Panc1 (cell line): ENCODE results near the gene ROR1. TPM values are rescaled to one million over a fixed set of nuclear protein-coding genes. Genes with fewer than 3 reads are reported as not detected.
A peak's percentile ranks its signal among the peaks of the same experiment; 100 is the strongest.

Source experiments
- ATAC-seq: fragments of 200-7000 bp; cut with Tn5 transposase; 2 replicates; pipeline ENCODE4 v1.9.1; 2020; ENCODE audit warnings: mild to moderate bottlenecking, moderate library complexity
- BruUV-seq: library from RNA; stranded (reverse); fragments of 400-500 nt; replicated peaks from 2 replicates; lab custom pipeline; 2021; lab: Mats Ljungman, UMichigan
- CTCF ChIA-PET: fragments of 300-600 bp; sonication (Branson Sonifier 250); formaldehyde crosslinking; loops from one replicate; lab custom pipeline; 2022; ENCODE audit warnings: antibody characterized with exemption; lab: Charles Lee
- POLR2A ChIA-PET: fragments of 300-600 bp; sonication (Branson Sonifier 250); formaldehyde crosslinking; loops from one replicate; lab custom pipeline; 2022; ENCODE audit warnings: antibody characterized with exemption; lab: Charles Lee
- DNase-seq: peaks from one replicate; pipeline ENCODE4 v3.0.0-alpha.2; 2010; ENCODE audit warnings: low read depth, low spot score
- H3K27ac ChIP-seq: 2 replicates; pipeline ENCODE4 v1.5.1; 2011; ENCODE audit warnings: mild to moderate bottlenecking, low read length, inconsistent platforms
- H3K27me3 ChIP-seq: fragments of 200-500 bp; sonication (Bioruptor generic); 2 replicates; pipeline ENCODE4 v1.6.0; 2014; ENCODE audit warnings: low read length, inconsistent platforms; ENCODE audit not compliant: control insufficient read depth, insufficient read depth
- H3K36me3 ChIP-seq: fragments of 200-500 bp; sonication (Bioruptor generic); 2 replicates; pipeline ENCODE4 v1.5.1; 2014; ENCODE audit warnings: inconsistent platforms, mild to moderate bottlenecking, low read length, moderate library complexity; ENCODE audit not compliant: control insufficient read depth, insufficient read depth
- H3K4me1 ChIP-seq: 2 replicates; pipeline ENCODE4 v1.5.1; 2011; ENCODE audit warnings: inconsistent platforms, mild to moderate bottlenecking, low read length, moderate library complexity; ENCODE audit not compliant: control insufficient read depth, insufficient read depth
- H3K4me3 ChIP-seq, 2 experiments: 2 replicates each; pipeline ENCODE4 v1.5.1; 2011 to 2012; ENCODE audit warnings: low read depth in 2 of 2, low read length in 2 of 2, mild to moderate bottlenecking in 2 of 2, inconsistent platforms in 1 of 2, moderate library complexity in 1 of 2
- H3K9me3 ChIP-seq: fragments of 200-500 bp; sonication (Bioruptor generic); 2 replicates; pipeline ENCODE4 v1.5.1; 2014; ENCODE audit warnings: low read depth, mild to moderate bottlenecking, inconsistent platforms, low read length, moderate library complexity; ENCODE audit not compliant: control insufficient read depth, insufficient read depth
- CTCF ChIP-seq: fragments of 450-650 bp; IDR thresholded peaks from 2 replicates; pipeline ENCODE4 v1.5.1; 2017; ENCODE audit warnings: mild to moderate bottlenecking
- POLR2AphosphoS5 ChIP-seq: IDR thresholded peaks from 2 replicates; pipeline ENCODE4 v1.6.1; 2012; ENCODE audit warnings: mild to moderate bottlenecking, low read depth, low read length, moderate library complexity
- REST ChIP-seq, 2 experiments: IDR thresholded peaks; 2 replicates each; pipeline ENCODE4 v1.6.1; 2011 to 2012; ENCODE audit warnings: low read depth in 2 of 2, control low read depth in 1 of 2, low read length in 1 of 2, mild to moderate bottlenecking in 1 of 2, moderate library complexity in 1 of 2; ENCODE audit not compliant: insufficient read depth in 1 of 2
- SIN3A ChIP-seq: IDR thresholded peaks from 2 replicates; pipeline ENCODE4 v1.6.1; 2012; ENCODE audit warnings: low read depth, mild to moderate bottlenecking, low read length, moderate library complexity, borderline replicate concordance; ENCODE audit not compliant: insufficient read depth
- TCF7L2 ChIP-seq: IDR thresholded peaks from 2 replicates; pipeline ENCODE4 v1.6.1; 2011; ENCODE audit warnings: mild to moderate bottlenecking, low read depth, low read length, inconsistent platforms
- in situ Hi-C: cut with HindIII; loops from 2 replicates; pipeline ENCODE4 v1.10.0; 2016; ENCODE audit warnings: low sequenced_read_pairs, low pct_unique_long_range_greater_than_20kb
- intact Hi-C: fragments of 100-400 bp; cut with micrococcal nuclease; formaldehyde crosslinking; loops from one replicate; pipeline ENCODE4 v1.10.0; 2022; ENCODE audit not compliant: unreplicated experiment
- total RNA-seq: library from RNA; stranded (reverse); gene quantifications from one replicate; pipeline ENCODE4 v1.2.1, GENCODE V29; 2021; ENCODE audit not compliant: unreplicated experiment

Gene ROR1
- total RNA-seq, 1 experiment from 2014 or later: 19.3 TPM

DNA sequence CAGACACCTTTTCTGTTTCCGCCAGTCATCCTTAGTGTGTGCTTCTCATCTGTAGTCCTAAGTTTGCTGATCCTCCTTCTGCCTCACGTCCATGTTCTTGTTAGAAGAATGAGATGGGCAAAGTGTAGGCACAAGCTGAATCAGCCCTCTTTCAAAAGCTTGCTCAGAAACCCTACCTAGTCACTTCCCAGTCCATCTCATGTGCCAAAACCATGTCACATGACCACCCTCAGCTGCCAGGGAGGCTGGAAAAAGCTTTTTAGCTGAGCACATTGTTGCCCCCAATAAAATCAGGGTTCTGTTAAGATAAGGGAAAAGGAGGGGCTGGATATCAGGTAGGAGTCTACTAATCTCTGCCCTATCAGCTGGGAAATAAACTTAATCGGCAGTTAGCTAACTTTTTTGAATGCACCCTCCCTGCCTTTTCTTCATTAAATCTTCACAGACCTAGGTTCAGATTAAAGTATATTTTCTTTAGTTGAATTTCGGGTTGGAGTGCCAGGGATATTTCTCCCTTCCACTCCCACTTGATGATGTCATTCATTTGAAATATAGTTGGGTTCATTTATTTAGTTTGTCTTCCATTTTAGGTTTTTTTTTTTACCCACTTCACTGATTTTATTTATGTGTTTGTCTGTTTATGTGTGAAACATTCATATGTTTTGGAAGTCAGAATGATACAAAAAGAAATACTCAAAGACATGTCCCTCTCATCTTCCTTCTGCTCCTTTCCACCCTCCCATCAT lies 129.2 kb downstream of the ROR1 start:
- ChIA-PET CTCF (no interaction called here), POLR2A (interaction anchor here (0.6 kb wide), 1 partner anchor 599 kb away, joined by 4 read pairs; no protein-coding TSS in a partner anchor)
- intact Hi-C loops: no loop called here
- no TSS peak for BruUV-seq
- H3K4me1 ChIP-seq: peaks cover 27% of the 10 kb centered on the region
- TF ChIP-seq REST (IDR thresholded peaks at IDR 0.05; ENCODE audit: insufficient read depth in 1 of 2, low read depth in 2 of 2, low read length in 1 of 2): no peak
- TF ChIP-seq CTCF: no peak
- TF ChIP-seq POLR2AphosphoS5: no peak
- TF ChIP-seq SIN3A: no peak
- no peak for TF ChIP-seq TCF7L2
- H3K4me3 ChIP-seq: no peak overlapping the region
- H3K27ac ChIP-seq: peak overlapping the region; percentile 5; the same call in 1 of the 2 replicates
- H3K36me3 ChIP-seq: no peaks in the 10 kb centered on the region
- 0 out of 2 replicates have a peak, but pooled peaks have one; percentile 44 for ATAC-seq
- no peaks in the 10 kb centered on the region for H3K27me3 ChIP-seq
- in situ Hi-C loops: no loop called here
- no peaks in the 10 kb centered on the region for H3K9me3 ChIP-seq
- DNase-seq: no peak

- POLR2A ChIA-PET: no interaction called here
- TF ChIP-seq TCF7L2: no peak
- TF ChIP-seq SIN3A: no peak
- TF ChIP-seq POLR2AphosphoS5: no peak
- no peak for TF ChIP-seq CTCF
- no peak for TF ChIP-seq REST (IDR thresholded peaks at IDR 0.05; ENCODE audit: insufficient read depth in 1 of 2, low read depth in 2 of 2, low read length in 1 of 2)
- in situ Hi-C loops: no loop called here
Observed at GRCh38 chr1:63903947-63904610, 130.3 kb downstream of the ROR1 start.

More at GRCh38 chr1:63903947-63904610, 130.3 kb downstream of the ROR1 start:
- Histone ChIP-seq H3K4me3 (no peak overlapping the region), H3K27me3 (no peaks in the 10 kb centered on the region), H3K4me1 (peaks cover 29% of the 10 kb centered on the region), H3K36me3 (no peaks in the 10 kb centered on the region), H3K9me3 (no peaks in the 10 kb centered on the region), H3K27ac (peak overlapping the region; percentile 35; the same call in 1 of the 2 replicates)
- DNase-seq: no peak
- no TSS peak for BruUV-seq
- ATAC-seq: no peak
- intact Hi-C loops: no loop called here
- CTCF ChIA-PET: no interaction called here
